HG03103 (cell line): ENCODE results near the gene TBCC.

Source experiments
- ATAC-seq: cut with Tn5 transposase; IDR thresholded peaks from one replicate; pipeline ENCODE4 v1.9.1; 2021; ENCODE audit warnings: low read depth; ENCODE audit not compliant: unreplicated experiment

TBCC gene, protein sequence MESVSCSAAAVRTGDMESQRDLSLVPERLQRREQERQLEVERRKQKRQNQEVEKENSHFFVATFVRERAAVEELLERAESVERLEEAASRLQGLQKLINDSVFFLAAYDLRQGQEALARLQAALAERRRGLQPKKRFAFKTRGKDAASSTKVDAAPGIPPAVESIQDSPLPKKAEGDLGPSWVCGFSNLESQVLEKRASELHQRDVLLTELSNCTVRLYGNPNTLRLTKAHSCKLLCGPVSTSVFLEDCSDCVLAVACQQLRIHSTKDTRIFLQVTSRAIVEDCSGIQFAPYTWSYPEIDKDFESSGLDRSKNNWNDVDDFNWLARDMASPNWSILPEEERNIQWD

DNA sequence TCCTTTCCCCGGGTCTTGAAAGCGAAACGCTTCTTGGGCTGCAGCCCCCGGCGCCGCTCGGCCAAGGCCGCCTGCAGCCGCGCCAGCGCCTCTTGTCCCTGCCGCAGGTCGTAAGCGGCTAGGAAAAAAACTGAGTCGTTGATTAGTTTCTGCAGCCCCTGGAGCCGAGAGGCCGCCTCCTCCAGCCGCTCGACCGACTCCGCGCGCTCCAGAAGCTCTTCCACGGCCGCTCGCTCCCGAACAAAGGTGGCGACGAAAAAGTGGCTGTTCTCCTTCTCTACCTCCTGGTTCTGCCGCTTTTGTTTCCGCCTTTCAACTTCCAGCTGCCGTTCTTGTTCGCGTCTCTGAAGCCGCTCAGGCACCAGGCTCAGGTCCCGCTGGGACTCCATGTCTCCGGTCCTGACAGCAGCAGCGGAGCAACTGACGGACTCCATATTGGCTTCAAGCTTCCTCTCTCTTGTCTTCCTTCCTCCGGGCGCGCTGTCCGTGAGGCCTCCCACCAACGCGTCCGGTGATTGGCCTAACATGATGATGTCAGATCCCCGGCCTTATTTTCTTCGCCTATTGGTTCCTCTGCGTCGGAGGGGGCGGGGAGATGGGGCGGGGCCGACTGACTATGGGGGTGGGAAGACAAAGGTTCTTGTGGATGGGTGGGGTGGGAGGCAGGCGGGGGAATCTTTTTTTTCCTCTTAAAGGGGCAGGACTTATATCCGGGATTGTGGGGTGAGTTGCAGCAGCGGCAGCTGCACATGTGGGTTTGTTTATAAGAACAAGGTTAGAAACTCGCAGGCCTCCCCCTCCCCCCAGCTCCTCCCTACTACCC lies at the start of gene TBCC:
TBCC (minus strand) TSS at position 464 of the 823 bp plus-strand sequence; CDS start at position 434, 30 bp downstream.
- ATAC-seq: peak; percentile 71

DNA sequence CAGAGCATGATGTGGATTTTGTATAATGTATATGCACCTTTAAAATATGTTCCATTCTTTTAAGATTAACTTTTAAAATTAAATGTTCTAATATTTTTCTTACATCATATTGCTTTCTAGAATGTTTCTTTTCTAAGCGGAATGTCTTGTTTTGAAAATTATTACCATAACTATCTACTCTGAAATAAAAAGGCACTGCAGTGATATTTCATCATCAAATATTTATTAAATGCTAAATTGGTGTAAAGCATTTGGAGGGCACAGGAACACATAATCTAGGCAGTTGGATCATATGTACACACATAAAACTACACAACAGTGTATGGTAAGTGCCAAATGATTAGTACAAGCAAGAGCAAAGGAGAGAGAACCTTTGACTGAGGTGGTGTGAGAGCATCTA lies 49.7 kb upstream of the TBCC start:
- no peak for ATAC-seq

DNA sequence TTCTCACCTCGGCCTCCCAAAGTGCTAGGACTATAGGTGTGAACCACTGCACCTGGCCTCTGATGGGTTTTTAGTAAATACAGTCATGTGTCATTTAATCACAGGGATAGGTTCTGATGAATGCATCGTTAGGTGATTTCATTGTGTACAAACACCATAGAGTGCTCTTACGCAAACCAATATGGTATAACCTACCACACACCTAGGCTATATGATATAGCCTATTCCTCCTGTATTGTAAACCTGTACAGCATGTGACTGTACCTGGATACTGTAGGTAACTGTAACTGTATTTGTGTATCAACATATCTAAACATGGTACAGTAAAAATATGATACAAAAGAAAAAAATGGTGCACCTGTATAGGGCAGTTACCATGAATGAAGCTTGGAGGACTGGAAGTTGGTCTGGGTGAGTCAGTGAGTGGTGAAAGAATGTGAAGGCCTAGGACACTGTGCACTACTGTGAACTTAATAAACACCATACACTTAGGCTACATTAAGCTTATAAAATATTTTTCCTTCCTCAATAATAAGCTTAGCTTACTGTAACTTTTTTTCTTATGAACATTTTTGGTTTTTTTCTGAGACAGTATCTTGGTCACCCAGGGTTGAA lies 45.9 kb upstream of the TBCC start:
- ATAC-seq: no peak

DNA sequence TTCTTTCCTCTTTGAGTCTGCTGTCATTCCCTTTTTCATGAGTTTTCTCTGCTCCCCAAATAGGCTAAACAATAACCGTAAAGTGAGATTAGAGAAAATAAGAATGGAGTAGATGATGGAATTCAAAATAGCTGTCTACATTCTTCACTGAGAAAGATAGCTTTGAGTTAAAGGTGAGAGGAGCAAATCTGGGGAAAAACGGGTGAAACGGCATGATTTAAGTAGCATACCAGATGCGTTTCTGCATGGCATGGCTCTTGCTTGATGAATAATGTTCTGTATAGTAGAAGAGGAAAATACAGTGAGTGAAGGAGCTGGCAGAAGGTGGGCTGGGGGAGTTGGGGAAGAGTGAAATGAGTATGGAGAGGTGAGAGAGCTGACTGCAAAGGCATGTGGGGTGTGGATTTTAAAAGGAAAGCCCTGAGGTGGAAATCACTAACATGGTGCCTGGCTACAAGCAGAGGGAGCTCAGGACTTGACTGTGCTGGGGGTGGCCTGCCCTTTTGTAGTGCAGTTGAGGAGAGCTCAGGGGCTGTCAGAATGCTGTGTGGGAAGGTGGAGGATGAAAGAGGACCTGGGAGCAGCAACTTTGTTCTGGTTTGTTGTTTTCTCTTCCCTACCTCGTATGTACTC lies 44.8 kb upstream of the TBCC start:
- ATAC-seq: no peak

DNA sequence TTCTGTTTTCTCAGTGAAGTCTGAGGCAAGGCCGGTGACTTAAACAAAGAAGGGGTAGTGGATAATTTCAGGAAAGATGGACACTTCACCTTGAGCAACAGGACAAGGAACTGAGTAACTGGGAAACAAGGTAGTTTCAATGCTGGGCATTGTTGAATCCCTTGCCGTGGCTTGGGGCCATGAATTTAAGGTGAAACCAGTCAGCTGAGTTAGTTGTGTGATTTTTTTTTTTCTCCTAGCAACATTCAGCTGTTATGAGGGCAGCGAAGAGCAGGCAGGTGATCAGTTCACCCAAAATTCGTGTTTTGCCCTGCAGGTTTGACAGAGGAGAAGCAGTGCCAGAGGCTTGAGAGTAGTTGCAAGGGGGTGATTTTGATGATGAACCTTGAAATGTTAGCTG lies 42.8 kb upstream of the TBCC start:
- no peak for ATAC-seq

DNA sequence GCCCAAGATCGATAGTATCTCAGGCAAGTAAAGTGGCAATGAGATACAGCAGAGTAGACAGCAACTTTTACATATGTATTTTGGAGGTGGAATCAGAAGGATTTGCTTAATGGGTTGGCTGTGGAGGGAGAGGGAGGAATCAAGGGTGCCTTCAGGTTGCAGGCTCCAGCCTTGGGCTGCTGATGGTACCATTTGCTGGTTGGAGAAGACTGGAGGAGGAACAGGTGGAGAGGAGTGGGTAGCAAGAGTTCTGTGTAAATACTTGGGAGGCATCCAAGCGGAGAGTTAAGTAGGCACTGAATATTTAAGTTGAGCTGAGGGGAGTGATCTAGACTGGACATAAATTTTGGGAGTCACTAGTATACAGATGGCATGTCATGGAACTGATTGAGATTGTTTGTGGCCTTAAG lies 41.2 kb upstream of the TBCC start:
- no peak for ATAC-seq

DNA sequence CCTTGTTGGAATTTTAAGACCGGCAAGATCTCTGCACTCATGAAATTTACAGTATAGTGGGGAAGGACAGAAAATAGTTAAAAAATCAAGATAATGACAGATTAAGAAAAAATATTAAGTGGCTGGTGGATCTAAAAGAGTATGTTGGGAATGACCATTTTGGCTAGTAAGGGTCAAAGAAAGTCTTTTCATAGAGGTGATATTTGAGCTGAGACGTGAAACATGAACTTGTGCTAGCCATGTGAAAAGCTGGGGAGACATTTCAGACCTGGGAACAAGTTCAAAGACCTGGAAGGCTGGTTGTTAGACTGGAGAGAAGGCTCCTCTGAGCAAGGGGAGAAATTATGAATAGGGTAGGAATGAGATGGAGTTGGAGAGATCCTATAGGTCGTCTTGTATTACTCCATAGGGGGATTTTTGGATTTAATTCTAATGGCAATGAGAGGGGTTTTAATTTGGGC lies 40.7 kb upstream of the TBCC start:
- no peak for ATAC-seq

DNA sequence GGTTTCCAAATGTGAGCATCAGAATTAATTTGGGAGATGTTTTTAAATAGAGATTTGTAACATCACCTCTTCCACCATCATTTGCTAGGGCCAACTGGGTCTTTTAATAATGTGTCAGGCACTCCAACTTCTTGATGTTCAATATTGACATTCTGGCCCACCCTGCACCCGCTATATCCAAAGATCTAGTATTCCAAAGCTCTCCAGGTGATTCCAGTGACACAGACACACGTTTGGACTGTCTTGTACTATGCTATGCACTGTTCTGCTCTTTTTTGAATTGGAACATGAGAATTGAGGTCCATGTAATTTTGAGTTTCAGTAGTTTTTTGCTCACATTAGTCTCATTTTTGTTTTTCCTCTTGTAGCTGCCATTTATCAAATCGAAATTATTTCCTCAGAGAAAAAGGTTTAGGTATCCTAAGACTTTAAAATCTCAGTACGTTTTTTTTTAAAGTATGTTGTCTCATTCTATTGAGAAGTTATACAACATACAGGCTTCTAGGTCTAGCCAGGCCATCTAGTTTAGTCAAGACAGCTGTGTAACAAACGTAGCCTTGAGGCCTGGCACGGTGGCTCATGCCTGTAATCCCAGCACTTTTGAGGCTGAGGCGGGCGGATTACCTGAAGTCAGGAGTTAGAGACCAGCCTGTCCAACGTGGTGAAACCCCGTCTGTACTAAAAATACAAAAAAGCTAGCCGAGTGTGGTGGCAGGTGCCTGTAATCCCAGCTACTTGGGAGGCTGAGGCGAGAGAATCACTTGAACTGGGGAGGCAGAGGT lies 39.0 kb upstream of the TBCC start:
- no peak for ATAC-seq

DNA sequence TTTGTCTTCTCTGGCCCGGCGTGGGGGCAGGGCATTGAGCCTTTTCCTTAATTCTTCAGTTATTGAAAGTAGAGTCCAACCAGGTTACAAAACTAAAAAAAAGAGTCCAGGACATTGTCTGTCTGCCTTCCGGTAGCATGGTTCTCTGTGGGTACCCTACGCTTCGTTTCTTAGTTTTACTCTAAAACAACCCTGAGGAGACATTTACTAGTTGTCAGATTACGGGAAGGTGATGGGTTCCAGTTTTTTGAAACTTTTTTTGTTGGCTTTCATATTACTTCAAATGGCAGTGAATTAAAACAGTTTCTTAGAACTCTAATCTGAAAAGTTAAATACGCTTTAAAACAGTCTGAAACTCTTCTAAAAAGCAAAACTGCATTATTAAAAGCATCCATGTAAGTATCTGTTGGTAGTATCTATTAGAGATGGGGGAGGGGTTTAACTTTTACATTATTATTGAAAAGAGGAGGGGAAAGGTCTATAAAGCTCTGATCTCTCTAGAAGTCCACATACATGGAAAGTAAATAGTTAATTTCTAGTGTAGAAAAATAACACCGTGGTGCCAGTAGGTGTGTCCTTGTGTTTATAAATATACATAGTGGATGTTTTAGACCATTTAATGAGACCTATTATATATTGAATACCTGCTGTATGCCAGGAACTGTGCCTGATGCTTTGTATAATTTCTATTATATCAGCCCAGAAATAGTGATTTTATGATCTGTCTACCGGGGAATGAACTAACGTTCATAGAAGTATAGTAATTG lies 38.2 kb upstream of the TBCC start:
- ATAC-seq: no peak

DNA sequence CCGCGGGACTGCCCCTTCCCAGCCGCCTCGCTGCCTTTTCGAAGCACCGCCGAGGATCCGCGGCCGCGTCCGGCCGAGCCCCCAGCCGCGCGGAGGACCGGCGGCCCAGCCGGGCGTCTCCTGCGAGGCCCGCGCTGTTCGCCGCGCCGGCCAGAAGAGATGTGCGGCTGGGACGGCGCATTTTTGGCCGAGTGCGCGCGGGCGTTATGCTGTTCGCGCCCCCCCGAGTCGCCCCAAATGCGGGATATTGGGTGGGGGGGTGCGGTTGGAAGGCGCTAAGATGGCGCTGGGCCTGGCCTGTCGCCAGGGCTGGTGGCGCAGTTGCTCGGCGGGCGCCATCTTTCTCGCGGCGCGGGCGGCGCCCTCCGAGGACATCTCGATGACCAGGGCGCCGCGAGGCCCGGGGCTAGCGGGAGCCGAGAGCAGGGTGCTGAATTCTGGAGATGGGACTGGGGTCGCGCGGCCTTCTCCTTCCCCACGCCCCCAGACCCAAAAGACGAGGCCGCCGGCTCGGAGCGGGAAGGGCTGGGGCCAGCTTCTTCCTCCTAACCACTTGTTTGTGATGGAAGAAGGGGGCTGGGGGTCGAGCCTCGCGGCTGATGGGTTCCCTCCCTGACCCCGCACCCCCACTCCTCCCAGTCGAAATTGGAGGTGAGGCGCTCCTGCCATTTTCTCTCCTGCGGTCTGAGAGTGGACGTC lies 37.4 kb upstream of the TBCC start:
- ATAC-seq: peak; percentile 44

DNA sequence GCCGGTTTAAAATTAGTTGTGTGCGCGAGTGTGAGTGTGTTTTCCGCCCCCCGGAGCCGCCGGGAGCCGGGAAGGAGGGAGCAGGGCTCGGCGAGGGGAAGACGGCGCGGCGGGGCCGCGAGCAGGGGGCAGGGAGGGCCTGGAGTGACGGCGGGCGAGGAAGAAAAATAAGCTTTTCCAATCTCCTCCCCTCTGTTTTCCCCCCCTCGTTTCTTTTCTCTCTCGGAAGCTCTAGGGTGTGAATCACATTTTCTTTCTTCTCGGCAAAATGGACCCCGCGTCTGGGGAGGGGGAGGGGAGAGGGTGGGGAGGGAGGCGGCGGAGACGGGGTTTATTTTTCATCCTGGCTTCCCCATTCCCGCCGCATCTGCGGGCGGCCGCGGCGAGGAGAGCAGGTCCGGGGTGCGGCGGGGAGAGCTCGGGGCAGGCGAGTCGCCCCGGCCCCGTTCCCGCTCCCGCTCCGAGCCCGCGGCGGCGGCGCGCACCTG lies 36.8 kb upstream of the TBCC start:
- ATAC-seq: peak; percentile 22

DNA sequence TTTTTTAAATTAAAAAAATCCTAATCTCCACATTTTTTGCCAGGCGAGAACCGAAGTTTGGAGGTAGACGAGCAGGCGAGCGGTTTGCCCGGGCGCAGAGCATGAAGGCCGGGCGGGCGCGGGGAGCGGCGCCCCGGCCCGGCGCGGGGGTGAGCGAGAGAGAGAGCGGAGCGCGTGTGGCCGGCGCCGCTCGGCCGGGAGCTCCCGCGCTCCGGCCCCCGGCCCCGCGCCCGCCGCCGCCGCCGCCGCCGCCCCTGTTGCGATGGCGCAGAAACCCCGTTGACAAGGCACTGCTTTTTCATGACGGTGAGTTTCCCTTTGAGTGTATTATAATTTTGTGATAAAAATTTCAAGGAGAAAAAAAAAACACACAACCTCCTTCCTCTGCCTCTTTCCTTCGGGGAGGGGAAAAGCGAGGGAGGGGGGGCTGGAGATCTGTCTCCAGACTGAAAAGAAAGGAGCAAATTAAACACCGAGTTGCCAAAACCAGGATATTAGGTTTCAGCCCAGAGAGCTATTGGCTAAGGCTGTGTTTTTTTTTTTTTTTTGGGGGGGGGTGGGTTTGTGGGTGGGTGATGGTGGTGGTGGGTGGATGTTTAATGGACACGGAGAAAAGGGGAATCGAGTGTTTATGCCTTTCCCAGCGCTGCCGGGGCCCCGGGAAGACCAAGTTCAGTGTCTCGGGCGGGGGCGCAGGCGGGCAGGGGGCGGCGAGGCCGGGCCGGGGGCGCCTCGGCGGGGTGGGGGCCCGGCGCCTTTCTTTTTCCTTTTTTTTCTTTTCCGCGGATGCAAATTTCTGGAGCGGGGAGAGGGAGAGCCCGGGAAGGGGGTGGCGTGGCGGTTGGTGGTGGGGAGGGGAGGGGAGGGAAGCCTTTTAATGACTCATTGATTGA lies 36.1 kb upstream of the TBCC start, which contains the start of gene BICRAL:
BICRAL (plus strand) TSS at position 257 of the 893 bp plus-strand sequence. CDS start 39,971 bp downstream, outside the sequence.
- no peak for ATAC-seq

DNA sequence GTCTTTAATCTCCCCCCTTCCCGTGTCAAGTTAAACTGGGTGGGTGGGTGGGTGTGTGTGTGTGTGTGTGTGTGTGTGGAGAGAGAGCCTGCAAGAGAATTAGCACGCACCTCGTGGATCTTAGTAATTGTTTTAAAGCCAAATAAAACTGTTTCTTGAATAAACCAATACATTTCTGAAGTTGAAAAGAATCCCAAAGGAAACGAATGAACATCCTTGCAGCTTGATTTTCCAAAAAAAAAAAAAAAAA lies 35.6 kb upstream of the TBCC start:
- ATAC-seq: no peak

DNA sequence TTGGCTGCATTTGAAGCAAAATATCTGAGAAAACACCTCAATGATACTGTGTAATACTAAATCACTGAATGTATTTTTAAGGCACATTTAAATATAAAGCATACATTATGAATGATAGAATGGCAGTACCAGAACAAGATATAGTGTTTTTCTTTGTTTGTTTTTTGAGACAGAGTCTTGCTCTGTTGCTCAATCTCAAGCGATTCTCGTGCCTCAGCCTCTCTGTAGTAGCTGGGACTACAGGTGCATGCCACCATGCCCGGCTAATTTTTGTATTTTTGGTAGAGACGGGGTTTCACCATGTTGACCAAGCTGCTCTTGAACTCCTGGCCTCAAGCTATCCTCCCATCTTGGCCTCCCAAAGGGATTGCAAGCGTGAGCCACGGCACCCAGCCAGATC lies 33.6 kb upstream of the TBCC start:
- ATAC-seq: no peak

DNA sequence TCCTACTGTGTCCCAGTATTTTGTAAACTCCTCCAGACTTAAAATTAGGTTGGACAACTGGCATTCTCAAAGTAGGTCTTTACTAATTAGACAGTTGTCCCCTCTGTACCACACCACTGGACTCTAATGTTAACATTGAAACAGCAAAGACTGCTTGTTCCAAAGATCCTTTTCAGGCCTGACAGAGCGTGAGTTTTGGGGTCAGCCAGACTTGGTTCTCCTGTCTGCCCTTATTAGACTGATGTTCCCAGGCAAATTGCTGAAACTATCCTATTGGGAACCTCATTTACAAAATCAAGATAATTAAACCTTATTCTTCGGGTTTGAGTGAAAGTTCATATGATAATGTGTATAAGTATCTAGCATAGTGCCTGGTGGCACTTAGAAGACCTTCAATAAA lies 32.2 kb upstream of the TBCC start:
- ATAC-seq: no peak

DNA sequence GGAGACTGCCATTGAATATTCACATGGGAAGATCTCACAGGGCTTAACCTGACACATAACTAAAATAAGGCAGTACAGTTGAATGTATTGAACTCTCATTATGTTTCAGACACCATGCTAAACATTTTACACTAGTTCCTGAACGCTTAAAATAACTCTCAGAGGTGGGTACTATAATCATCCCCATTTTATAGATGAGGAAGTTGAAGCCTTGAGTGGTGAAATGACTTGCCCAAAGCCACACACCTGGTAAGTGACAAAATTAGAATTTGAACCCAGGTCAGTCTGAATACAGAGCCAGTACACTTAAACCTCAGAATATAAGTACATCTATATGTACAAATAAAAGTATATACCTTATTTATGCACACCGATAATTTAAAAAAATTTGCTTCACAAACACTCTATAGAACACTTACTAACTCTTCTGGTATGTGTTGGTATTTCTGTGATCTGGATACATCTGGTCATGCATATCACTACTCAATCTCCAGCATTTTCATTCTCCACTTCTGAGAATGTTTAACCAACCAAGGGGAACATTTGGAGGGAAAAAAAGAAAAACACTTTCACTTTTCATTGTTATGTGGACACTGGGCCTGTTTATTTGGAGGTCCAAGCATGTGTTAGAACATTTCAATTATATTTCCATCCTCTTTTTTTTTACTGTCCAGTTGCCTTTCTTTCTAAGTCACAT lies 31.4 kb upstream of the TBCC start:
- peak; percentile 46 for ATAC-seq

DNA sequence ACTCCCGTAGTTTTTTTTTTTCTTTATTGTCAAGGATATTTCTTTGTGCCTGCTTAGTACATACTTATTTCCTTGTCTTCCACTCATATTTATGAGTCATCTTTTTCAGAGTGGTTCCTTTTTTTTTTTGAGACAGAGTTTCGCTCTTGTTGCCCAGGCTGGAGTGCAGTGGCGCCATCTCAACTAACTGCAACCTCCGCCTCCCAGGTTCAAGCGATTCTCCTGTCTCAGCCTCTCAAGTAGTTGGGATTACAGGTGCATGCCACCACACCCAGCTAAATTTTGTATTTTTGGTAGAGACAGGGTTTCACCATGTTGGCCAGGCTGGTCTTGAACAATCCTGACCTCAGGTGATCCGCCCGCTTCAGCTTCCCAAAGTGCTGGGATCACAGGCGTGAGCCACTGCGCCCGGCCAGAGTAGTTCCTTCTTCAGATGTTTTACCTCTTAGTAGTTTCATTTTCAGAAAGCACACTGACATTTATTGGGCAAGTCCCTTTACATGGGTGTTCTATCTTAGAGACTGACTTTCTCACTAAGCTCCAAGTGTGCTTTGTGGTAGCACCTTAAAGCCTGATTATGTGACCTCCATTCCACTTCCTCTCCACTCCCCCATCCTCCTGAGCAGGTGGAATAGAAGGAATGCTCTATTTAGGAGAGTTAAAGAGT lies 29.1 kb upstream of the TBCC start:
- peak; percentile 38 for ATAC-seq
